ENCODE data around the gene MGMT.

- no peak for TF ChIP-seq POLR2A (IDR thresholded peaks at IDR 0.05)
- no peak for TF ChIP-seq CTCF (IDR thresholded peaks at IDR 0.05)
- TF ChIP-seq POLR2AphosphoS5 (IDR thresholded peaks at IDR 0.05) = no peak
Measured at GRCh38 chr10:129792141-129792540, 325.1 kb downstream of the MGMT start.
